Spleen (tissue), 11 donors: ENCODE measurements around the gene PAFAH2. TPM values are rescaled to one million over a fixed set of nuclear protein-coding genes. Genes with fewer than 3 reads are reported as not detected.

Source experiments
- DNase-seq: peaks from one replicate; pipeline ENCODE4 v3.0.0-alpha.2; 2020
- H3K27ac ChIP-seq, 8 donors: fragments of 200-600 bp; sonication (generic) in 7 of 8; 1 replicate in 4 of 8; 2 replicates in 4 of 8; pipeline versions ENCODE4 v1.5.0 to v1.8.0; 2016 to 2021; ENCODE audit warnings: inconsistent platforms in 4 of 8, mild to moderate bottlenecking in 4 of 8, moderate library complexity in 1 of 8
- H3K27me3 ChIP-seq, 7 donors: fragments of 200-600 bp; sonication (generic) in 6 of 7; replicated peaks in 1 of 7; 1 replicate in 4 of 7; 2 replicates in 3 of 7; pipeline versions ENCODE4 v1.5.0 to v1.8.0; 2016 to 2021; ENCODE audit warnings: inconsistent platforms in 3 of 7, mild to moderate bottlenecking in 1 of 7
- H3K36me3 ChIP-seq, 6 donors: fragments of 200-600 bp; sonication (generic) in 5 of 6; 1 replicate in 4 of 6; 2 replicates in 2 of 6; pipeline versions ENCODE4 v1.5.0 to v1.8.0; 2016 to 2021; ENCODE audit warnings: inconsistent platforms in 2 of 6
- H3K4me1 ChIP-seq, 6 donors: fragments of 200-600 bp; sonication (generic) in 5 of 6; 1 replicate in 3 of 6; 2 replicates in 3 of 6; pipeline versions ENCODE4 v1.5.0 to v1.8.0; 2016 to 2021; ENCODE audit warnings: inconsistent platforms in 3 of 6
- H3K4me3 ChIP-seq, 8 donors: fragments of 200-600 bp; sonication (generic) in 7 of 8; 1 replicate in 4 of 8; 2 replicates in 4 of 8; pipeline versions ENCODE4 v1.5.0 to v1.8.0; 2016 to 2021; ENCODE audit warnings: inconsistent platforms in 4 of 8, mild to moderate bottlenecking in 4 of 8, moderate library complexity in 2 of 8
- H3K9me3 ChIP-seq, 8 donors: fragments of 200-600 bp; sonication (generic) in 7 of 8; 1 replicate in 4 of 8; 2 replicates in 4 of 8; pipeline versions ENCODE4 v1.5.0 to v1.8.0; 2016 to 2021; ENCODE audit warnings: inconsistent platforms in 4 of 8
- POLR2A ChIP-seq, 3 donors: fragments of 450-650 bp; IDR thresholded peaks; one replicate each; pipeline ENCODE4 v1.5.1; 2017; ENCODE audit warnings: antibody characterized with exemption in 3 of 3, mild to moderate bottlenecking in 1 of 3
- POLR2AphosphoS5 ChIP-seq, 3 donors: sonication (generic); formaldehyde crosslinking; IDR thresholded peaks; one replicate each; pipeline ENCODE4 v1.5.1; 2017; ENCODE audit warnings: antibody characterized with exemption in 3 of 3
- WGBS, 5 donors: extraction: QIAGEN DNeasy Blood & Tissue Kit in 3 of 5; methylation state at CpG; one replicate each; pipeline versions ENCODE4 v1.1.5 to v1.1.7; 2013 to 2018; 5-methylcytosine and 5-hydroxymethylcytosine counted together
- intact Hi-C: fragments of 100-400 bp; cut with DNase I; formaldehyde crosslinking; loops from one replicate; pipeline ENCODE4 v1.15.0; 2023; ENCODE audit warnings: low total_unique reads
- polyA plus RNA-seq, 3 donors: library from polyadenylated mRNA; stranded (reverse); fragments of 200-250 nt; gene quantifications; one replicate each; pipeline ENCODE4 v1.2.1, GENCODE V29; 2013
- total RNA-seq, 7 donors: library from RNA; depleted of rRNA in 3 of 7; stranded (reverse); fragments of >200 nt in 3 of 7; fragmentation: NEBNext Ultra II Directional in 4 of 7; extraction: Animal tissue kit (Norgen Biotek cat#: 25700) in 4 of 7; gene quantifications; one replicate each; pipeline versions ENCODE4 v1.1.0 to v1.2.1, GENCODE V29; 2016 to 2021
- TF ChIP-seq, protein P1 (sequence below), 11 experiments: fragments of 200-600 bp in 7 of 11; fragments of 450-650 bp in 4 of 11; sonication (generic) in 4 of 11; IDR thresholded peaks in 8 of 11; conservative IDR thresholded peaks in 3 of 11; 1 replicate in 7 of 11; 2 replicates in 4 of 11; pipeline versions ENCODE4 v1.4.0 to v1.8.0; 2016 to 2021; ENCODE audit warnings: antibody characterized with exemption in 11 of 11, inconsistent platforms in 4 of 11, mild to moderate bottlenecking in 1 of 11
- donor health status: healthy with polysubstance abuse.
- donor health status: DM: no; HTN: no; CAD: no; lungs with moderate emphysema.
- donor health status: DM: no; HTN: no; CAD: no.
- donor health status: Bipolar disorder and iron deficiency.
- donor health status: healthy.
- donor health status: DM: no; HTN: no; CAD: no.
- donor health status: DM: yes; HTN: yes; CAD: no.

The PAFAH2 gene
- total and polyA plus RNA-seq, 10 donors = 3.9 to 19.7 (median 13.6) TPM

DNA sequence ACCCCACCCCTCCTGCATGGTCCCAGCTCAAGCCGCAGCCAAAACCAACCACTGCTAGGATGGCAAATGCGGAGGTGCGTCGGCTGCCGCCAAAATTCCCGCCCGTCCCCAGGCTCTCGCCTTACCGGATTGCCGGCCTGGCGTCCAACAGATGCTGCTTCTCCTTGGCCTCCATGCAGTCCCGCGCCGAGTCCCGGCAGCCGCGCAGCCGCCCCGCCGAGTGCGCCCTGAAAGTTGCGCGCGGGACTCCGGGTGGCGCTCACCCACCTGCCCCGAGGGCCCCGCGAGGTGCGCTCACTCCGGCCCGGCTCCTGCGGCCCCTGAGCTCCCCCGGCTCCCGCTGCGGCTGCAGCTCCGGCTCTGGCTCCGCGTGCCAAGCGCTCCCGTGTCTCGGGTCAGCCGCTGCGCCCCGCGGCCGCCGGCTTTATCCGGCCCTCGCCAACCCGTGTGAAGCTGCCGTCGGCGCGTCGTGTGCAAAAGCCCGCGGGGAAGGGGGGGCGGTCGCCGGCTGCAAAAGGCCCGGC, 47.9 kb upstream of the PAFAH2 start, which contains the start of gene SLC30A2:
TSS of gene SLC30A2 (minus strand) at position 397 of the 524 bp plus-strand sequence. CDS start at position 175, 222 bp downstream.
- no peak for DNase-seq
- Histone ChIP-seq H3K4me1 (peaks cover 4 to 15% (median 12%) of the 10 kb centered on the region in 6 donors), H3K36me3 (no peaks in the 10 kb centered on the region), H3K27me3 (peaks cover 0 to 93% (median 44%) of the 10 kb centered on the region in 7 donors), H3K27ac (no peak within 1 kb of the TSS), H3K4me3 (peak within 1 kb of the TSS in 4 of 8 donors; percentile 2 to 51 (median 12)), H3K9me3 (no peaks in the 10 kb centered on the region)
- 0 to 2% (median 1%) methylated on average over 15 to 62 of the region's 62 CpGs for WGBS, 5 donors
- intact Hi-C loops = no loop called here
- TF ChIP-seq, protein P1, sequence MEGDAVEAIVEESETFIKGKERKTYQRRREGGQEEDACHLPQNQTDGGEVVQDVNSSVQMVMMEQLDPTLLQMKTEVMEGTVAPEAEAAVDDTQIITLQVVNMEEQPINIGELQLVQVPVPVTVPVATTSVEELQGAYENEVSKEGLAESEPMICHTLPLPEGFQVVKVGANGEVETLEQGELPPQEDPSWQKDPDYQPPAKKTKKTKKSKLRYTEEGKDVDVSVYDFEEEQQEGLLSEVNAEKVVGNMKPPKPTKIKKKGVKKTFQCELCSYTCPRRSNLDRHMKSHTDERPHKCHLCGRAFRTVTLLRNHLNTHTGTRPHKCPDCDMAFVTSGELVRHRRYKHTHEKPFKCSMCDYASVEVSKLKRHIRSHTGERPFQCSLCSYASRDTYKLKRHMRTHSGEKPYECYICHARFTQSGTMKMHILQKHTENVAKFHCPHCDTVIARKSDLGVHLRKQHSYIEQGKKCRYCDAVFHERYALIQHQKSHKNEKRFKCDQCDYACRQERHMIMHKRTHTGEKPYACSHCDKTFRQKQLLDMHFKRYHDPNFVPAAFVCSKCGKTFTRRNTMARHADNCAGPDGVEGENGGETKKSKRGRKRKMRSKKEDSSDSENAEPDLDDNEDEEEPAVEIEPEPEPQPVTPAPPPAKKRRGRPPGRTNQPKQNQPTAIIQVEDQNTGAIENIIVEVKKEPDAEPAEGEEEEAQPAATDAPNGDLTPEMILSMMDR (IDR thresholded peaks at IDR 0.05 in 8 of 11, conservative IDR thresholded peaks at IDR 0.05 in 3 of 11) = no peak
- no peak for TF ChIP-seq POLR2A (IDR thresholded peaks at IDR 0.05)
- TF ChIP-seq POLR2AphosphoS5 (IDR thresholded peaks at IDR 0.05) = no peak

DNA sequence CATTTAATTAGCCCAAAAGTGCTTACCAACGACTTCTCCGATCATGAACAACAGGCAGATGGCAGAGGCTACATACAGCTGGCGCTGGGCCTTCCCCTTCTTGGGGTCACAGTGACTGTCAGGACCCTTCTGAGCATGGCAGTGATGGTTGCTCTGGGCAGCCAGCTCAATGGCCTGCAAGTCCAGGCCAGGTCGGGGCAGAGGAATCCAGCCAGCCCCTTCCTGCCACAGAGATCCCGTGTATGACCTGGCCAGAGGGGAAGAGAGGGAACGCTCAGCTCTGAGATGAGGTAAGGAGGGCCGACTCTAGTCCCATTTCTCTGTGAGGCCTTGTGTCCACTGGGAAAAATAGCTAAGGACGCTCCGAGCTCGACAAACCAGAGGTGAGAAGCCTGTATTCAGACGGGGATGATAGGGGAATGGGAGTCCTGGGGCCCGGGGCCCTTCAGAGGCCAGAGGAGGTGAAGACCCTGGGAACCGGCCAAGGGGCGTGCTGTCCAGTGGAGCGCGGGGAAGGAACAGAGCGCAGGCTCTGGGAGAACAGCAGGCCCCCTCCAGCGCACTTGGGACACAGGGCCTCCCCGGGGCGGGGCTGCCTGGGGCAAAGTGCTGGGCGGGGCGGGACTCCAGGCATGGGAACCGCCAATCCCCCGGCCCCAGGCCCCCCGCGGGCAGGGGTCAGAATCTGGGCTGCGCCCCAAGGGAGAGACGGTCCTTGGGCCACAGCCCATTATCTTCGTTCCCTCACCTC, 47.3 kb upstream of the PAFAH2 start:
- H3K4me1 ChIP-seq = peaks cover 4 to 15% (median 12%) of the 10 kb centered on the region in 6 donors
- DNase-seq = no peak
- 30 to 49% (median 35%) methylated on average over 12 to 29 of the region's 29 CpGs for WGBS, 5 donors
- no peaks in the 10 kb centered on the region for H3K36me3 ChIP-seq
- peak overlapping the region in 1 of 8 donors; percentile 51 for H3K4me3 ChIP-seq
- TF ChIP-seq POLR2AphosphoS5 (IDR thresholded peaks at IDR 0.05) (no peak), POLR2A (IDR thresholded peaks at IDR 0.05) (no peak)
- TF ChIP-seq, protein P1 (IDR thresholded peaks at IDR 0.05 in 8 of 11, conservative IDR thresholded peaks at IDR 0.05 in 3 of 11) = no peak
- no peak overlapping the region for H3K27ac ChIP-seq
- intact Hi-C loops = no loop called here
- no peaks in the 10 kb centered on the region for H3K9me3 ChIP-seq
- peaks cover 0 to 90% (median 44%) of the 10 kb centered on the region in 7 donors for H3K27me3 ChIP-seq

DNA sequence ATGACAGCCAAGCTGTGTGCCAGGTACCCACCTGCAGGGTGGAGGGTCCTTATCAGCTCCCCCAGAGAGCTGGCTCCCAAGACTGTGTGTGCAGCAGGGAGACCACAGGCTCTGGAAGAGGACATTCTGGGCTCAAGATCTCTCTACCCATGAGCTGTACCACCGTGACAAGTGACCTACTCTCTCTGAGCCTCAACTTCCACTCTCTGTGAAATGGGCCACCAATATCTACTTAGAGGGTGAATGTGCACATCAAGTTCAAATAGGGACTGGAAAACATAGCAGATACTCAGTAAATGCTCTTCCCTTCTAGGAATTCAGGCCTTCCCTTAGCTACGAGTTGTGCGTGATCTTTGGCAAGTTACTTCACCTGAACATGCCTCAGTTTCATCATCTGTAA, 46.6 kb upstream of the PAFAH2 start:
- DNase-seq = no peak
- peaks cover 0 to 85% (median 44%) of the 10 kb centered on the region in 7 donors for H3K27me3 ChIP-seq
- H3K4me3 ChIP-seq = no peak overlapping the region
- H3K9me3 ChIP-seq = no peaks in the 10 kb centered on the region
- no peaks in the 10 kb centered on the region for H3K36me3 ChIP-seq
- H3K27ac ChIP-seq = no peak overlapping the region
- TF ChIP-seq POLR2AphosphoS5 (IDR thresholded peaks at IDR 0.05) (no peak), POLR2A (IDR thresholded peaks at IDR 0.05) (no peak)
- TF ChIP-seq, protein P1 (IDR thresholded peaks at IDR 0.05 in 8 of 11, conservative IDR thresholded peaks at IDR 0.05 in 3 of 11) = no peak
- WGBS, 5 donors = 82 to 93% (median 86%) methylated on average over 3 of the region's 3 CpGs
- H3K4me1 ChIP-seq = peaks cover 4 to 15% (median 12%) of the 10 kb centered on the region in 6 donors
- intact Hi-C loops = no loop called here

DNA sequence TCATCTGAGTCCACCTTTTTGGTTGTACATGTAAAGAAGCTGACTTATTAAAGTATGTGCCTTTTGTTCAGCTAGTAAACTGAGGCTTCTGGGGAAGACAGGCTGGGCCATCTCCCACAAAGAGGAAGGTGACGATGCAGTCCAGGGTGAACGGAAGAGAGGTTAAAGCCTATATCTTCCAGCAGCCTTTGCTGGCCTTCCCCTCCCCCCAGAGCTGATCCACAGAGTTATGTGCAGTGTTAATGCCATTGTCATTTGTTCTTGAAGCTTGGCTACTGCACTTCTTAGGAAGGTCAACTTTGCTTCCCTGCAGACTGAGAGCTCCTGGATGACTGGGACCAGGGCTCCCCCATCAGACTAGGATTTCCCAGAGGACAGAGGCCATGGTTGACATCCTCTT, 45.9 kb upstream of the PAFAH2 start:
- no peak for DNase-seq
- H3K36me3 ChIP-seq = no peaks in the 10 kb centered on the region
- H3K27ac ChIP-seq = no peak overlapping the region
- H3K4me3 ChIP-seq = no peak overlapping the region
- intact Hi-C loops = no loop called here
- H3K27me3 ChIP-seq = peaks cover 0 to 78% (median 44%) of the 10 kb centered on the region in 7 donors
- TF ChIP-seq, protein P1 (IDR thresholded peaks at IDR 0.05 in 8 of 11, conservative IDR thresholded peaks at IDR 0.05 in 3 of 11) = no peak
- TF ChIP-seq POLR2AphosphoS5 (IDR thresholded peaks at IDR 0.05) (no peak), POLR2A (IDR thresholded peaks at IDR 0.05) (no peak)
- WGBS, 5 donors = 46 to 89% (median 68%) methylated on average over 2 of the region's 2 CpGs
- peaks cover 4 to 15% (median 12%) of the 10 kb centered on the region in 6 donors for H3K4me1 ChIP-seq
- no peaks in the 10 kb centered on the region for H3K9me3 ChIP-seq
